Thyroid gland (tissue), 4 donors: Measurements from ENCODE around the gene LRMDA.

Source experiments
- POLR2A ChIP-seq, 2 donors: fragments of 450-650 bp; IDR thresholded peaks; one replicate each; pipeline ENCODE4 v1.6.1; 2017; ENCODE audit warnings: antibody characterized with exemption in 2 of 2, mild to moderate bottlenecking in 2 of 2, moderate library complexity in 1 of 2
- TF ChIP-seq, protein P1 (sequence below), 6 experiments: fragments of 200-600 bp in 3 of 6; fragments of 450-650 bp in 3 of 6; sonication (generic) in 3 of 6; IDR thresholded peaks; one replicate each; pipeline ENCODE4 v1.5.1; 2016 to 2019; ENCODE audit warnings: antibody characterized with exemption in 6 of 6, mild to moderate bottlenecking in 2 of 6, inconsistent platforms in 1 of 6, moderate library complexity in 1 of 6

- no peak for TF ChIP-seq POLR2A (IDR thresholded peaks at IDR 0.05)
- TF ChIP-seq, protein P1, sequence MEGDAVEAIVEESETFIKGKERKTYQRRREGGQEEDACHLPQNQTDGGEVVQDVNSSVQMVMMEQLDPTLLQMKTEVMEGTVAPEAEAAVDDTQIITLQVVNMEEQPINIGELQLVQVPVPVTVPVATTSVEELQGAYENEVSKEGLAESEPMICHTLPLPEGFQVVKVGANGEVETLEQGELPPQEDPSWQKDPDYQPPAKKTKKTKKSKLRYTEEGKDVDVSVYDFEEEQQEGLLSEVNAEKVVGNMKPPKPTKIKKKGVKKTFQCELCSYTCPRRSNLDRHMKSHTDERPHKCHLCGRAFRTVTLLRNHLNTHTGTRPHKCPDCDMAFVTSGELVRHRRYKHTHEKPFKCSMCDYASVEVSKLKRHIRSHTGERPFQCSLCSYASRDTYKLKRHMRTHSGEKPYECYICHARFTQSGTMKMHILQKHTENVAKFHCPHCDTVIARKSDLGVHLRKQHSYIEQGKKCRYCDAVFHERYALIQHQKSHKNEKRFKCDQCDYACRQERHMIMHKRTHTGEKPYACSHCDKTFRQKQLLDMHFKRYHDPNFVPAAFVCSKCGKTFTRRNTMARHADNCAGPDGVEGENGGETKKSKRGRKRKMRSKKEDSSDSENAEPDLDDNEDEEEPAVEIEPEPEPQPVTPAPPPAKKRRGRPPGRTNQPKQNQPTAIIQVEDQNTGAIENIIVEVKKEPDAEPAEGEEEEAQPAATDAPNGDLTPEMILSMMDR (IDR thresholded peaks at IDR 0.05), result no peak
Measured at GRCh38 chr10:76192151-76192550, 760.7 kb downstream of the LRMDA start.
